Mucosa of rectum (tissue), 2 donors: Measurements from ENCODE around the gene STAT4.

Experiments
- H3K27ac ChIP-seq, 2 donors: one replicate each; pipeline ENCODE4 v1.7.0; 2013; ENCODE audit warnings: inconsistent platforms in 2 of 2, low read depth in 2 of 2, low read length in 2 of 2
- H3K27me3 ChIP-seq, 2 donors: one replicate each; pipeline ENCODE4 v1.7.0; 2013; ENCODE audit warnings: low read length in 2 of 2; ENCODE audit not compliant: control insufficient read depth in 2 of 2, insufficient read depth in 2 of 2
- H3K36me3 ChIP-seq, 2 donors: one replicate each; pipeline ENCODE4 v1.7.0; 2013; ENCODE audit warnings: low read length in 2 of 2; ENCODE audit not compliant: control insufficient read depth in 2 of 2, insufficient read depth in 2 of 2
- H3K4me1 ChIP-seq, 2 donors: one replicate each; pipeline ENCODE4 v1.7.0; 2013; ENCODE audit warnings: low read length in 2 of 2, mild to moderate bottlenecking in 1 of 2; ENCODE audit not compliant: control insufficient read depth in 2 of 2, insufficient read depth in 2 of 2
- H3K4me3 ChIP-seq, 2 donors: one replicate each; pipeline ENCODE4 v1.7.0; 2013; ENCODE audit warnings: low read length in 2 of 2
- H3K9ac ChIP-seq, 2 donors: one replicate each; pipeline ENCODE4 v1.7.0; 2013; ENCODE audit warnings: low read length in 2 of 2, low read depth in 1 of 2, mild to moderate bottlenecking in 1 of 2
- H3K9me3 ChIP-seq, 2 donors: one replicate each; pipeline ENCODE4 v1.7.0; 2013; ENCODE audit warnings: low read length in 2 of 2; ENCODE audit not compliant: control insufficient read depth in 2 of 2
- donor health status: healthy.
- donor health status: Normal muscosa, but diverticular disease.

STAT4 gene

DNA sequence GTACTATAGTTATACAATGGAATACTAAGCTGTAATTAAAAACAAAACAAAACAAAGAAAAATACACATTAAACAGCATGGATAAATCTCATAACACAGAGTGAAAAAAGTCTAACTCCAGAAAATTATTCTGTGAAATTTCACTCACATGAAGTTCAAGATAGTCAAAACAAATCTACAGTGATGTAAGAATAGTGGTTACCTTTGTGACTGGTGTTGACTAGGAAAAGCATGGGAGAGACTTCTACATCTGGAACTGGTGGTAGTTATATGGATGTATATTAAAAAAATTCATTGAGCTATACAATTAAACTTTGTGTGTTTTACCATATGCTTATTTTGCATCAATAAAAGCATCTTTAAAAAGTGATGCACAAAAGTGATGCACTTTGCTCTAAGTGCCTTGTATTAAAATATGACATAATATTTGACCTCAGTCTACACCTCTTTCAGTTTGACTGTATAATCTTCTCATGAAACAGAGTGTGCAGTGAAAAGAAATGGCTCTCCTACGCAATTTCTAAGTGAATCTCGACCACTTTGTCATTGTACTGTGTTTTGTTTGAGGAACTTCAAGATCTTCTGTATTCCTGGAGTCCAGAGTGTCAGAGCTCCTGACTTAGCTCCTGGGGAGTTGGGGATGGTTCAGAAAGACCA lies 28.0 kb downstream of the STAT4 start:
- Histone ChIP-seq H3K4me1 (no peaks in the 10 kb centered on the region), H3K36me3 (no peaks in the 10 kb centered on the region), H3K9me3 (no peaks in the 10 kb centered on the region), H3K9ac (no peak overlapping the region), H3K4me3 (no peak overlapping the region), H3K27me3 (no peaks in the 10 kb centered on the region), H3K27ac (no peak overlapping the region)

DNA sequence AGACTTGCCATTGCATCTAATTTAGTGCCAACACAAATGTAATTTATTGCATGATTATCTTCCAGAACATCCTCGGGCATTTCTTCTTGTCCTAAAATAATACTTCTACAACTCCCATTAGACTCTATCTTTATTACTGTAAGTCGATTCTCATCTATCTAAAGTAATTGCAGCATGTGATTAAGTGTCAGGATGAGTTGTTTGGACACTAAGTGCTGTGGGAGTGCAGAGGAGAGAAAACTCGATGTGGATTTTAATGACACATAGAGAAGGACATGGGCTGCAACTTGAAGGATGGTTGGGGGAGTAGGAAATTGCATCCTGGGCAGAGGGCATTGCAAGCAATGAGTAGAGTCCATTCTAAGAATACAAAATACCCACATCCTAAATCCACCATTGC lies 33.5 kb downstream of the STAT4 start:
- no peak overlapping the region for H3K27ac ChIP-seq
- H3K36me3 ChIP-seq: no peaks in the 10 kb centered on the region
- H3K27me3 ChIP-seq: no peaks in the 10 kb centered on the region
- no peak overlapping the region for H3K4me3 ChIP-seq
- H3K9me3 ChIP-seq: no peaks in the 10 kb centered on the region
- no peaks in the 10 kb centered on the region for H3K4me1 ChIP-seq
- no peak overlapping the region for H3K9ac ChIP-seq

- no peak overlapping the region for H3K9ac ChIP-seq
- no peaks in the 10 kb centered on the region for H3K27me3 ChIP-seq
- H3K9me3 ChIP-seq: no peaks in the 10 kb centered on the region
- no peaks in the 10 kb centered on the region for H3K36me3 ChIP-seq
- H3K4me1 ChIP-seq: no peaks in the 10 kb centered on the region
- H3K4me3 ChIP-seq: no peak overlapping the region
- H3K27ac ChIP-seq: no peak overlapping the region
Measured at GRCh38 chr2:191115804-191116203, 35.0 kb downstream of the STAT4 start.

GRCh38 chr2:191115391-191115790 lies 35.4 kb downstream of the STAT4 start:
- no peaks in the 10 kb centered on the region for H3K9me3 ChIP-seq
- no peak overlapping the region for H3K27ac ChIP-seq
- H3K36me3 ChIP-seq: no peaks in the 10 kb centered on the region
- no peaks in the 10 kb centered on the region for H3K4me1 ChIP-seq
- no peak overlapping the region for H3K4me3 ChIP-seq
- H3K27me3 ChIP-seq: no peaks in the 10 kb centered on the region
- H3K9ac ChIP-seq: no peak overlapping the region

GRCh38 chr2:191114403-191114886 lies 36.3 kb downstream of the STAT4 start:
- Histone ChIP-seq H3K9ac (no peak overlapping the region), H3K36me3 (no peaks in the 10 kb centered on the region), H3K4me3 (no peak overlapping the region), H3K27me3 (no peaks in the 10 kb centered on the region), H3K27ac (peak overlapping the region; percentile 13 to 41), H3K9me3 (no peaks in the 10 kb centered on the region), H3K4me1 (no peaks in the 10 kb centered on the region)

DNA sequence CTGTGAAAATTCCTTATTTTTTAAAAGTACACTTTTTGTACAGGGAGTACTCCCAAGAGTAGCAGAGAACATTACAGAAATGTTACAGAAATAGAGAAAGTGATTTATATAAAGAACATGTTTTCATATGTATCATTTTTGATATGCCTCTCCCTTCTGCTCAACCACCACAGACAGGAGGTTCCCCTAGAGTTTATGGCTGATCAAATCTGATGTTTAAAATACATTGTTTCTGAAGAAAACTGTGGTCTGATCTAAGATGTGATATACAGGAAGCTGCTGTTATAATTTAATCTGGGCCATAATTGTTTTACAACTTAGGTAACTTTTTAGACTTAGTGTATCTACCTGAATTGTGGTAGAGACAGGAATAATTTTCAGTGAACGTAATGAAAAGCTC lies 37.0 kb downstream of the STAT4 start:
- H3K27me3 ChIP-seq: no peaks in the 10 kb centered on the region
- no peak overlapping the region for H3K27ac ChIP-seq
- H3K4me3 ChIP-seq: no peak overlapping the region
- no peaks in the 10 kb centered on the region for H3K9me3 ChIP-seq
- no peak overlapping the region for H3K9ac ChIP-seq
- H3K4me1 ChIP-seq: no peaks in the 10 kb centered on the region
- no peaks in the 10 kb centered on the region for H3K36me3 ChIP-seq

GRCh38 chr2:191112448-191112901 lies 38.3 kb downstream of the STAT4 start:
- Histone ChIP-seq H3K4me1 (no peaks in the 10 kb centered on the region), H3K27me3 (no peaks in the 10 kb centered on the region)

GRCh38 chr2:191109888-191110287 lies 40.9 kb downstream of the STAT4 start:
- Histone ChIP-seq H3K27ac (no peak overlapping the region), H3K4me1 (no peaks in the 10 kb centered on the region), H3K27me3 (no peaks in the 10 kb centered on the region), H3K9ac (no peak overlapping the region), H3K4me3 (no peak overlapping the region), H3K36me3 (no peaks in the 10 kb centered on the region), H3K9me3 (no peaks in the 10 kb centered on the region)

More at GRCh38 chr2:191112448-191112901, 38.3 kb downstream of the STAT4 start:
- Histone ChIP-seq H3K9me3 (no peaks in the 10 kb centered on the region), H3K4me3 (no peak overlapping the region), H3K9ac (no peak overlapping the region), H3K36me3 (no peaks in the 10 kb centered on the region), H3K27ac (no peak overlapping the region)

DNA sequence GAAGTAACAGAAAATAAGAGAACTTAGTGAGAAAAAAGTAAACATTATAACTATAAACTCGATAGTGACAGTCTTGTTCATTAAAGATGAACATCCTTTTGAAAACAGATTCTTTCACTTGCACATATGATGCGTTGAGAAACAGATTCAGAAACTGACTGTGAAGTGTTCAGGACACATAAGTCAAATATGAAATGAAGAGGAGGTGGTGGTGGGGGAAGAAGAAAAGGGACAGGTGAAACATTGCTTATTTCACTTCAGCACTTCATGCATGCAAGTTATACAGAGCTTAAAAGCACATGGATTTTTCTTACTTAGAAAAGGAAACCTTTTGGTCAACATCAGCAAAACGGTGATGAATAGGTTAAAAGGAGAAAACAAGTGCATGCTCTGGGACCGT lies 42.5 kb downstream of the STAT4 start:
- Histone ChIP-seq H3K9ac (no peak overlapping the region), H3K27ac (no peak overlapping the region), H3K9me3 (no peaks in the 10 kb centered on the region), H3K27me3 (no peaks in the 10 kb centered on the region), H3K36me3 (no peaks in the 10 kb centered on the region), H3K4me1 (no peaks in the 10 kb centered on the region), H3K4me3 (no peak overlapping the region)

DNA sequence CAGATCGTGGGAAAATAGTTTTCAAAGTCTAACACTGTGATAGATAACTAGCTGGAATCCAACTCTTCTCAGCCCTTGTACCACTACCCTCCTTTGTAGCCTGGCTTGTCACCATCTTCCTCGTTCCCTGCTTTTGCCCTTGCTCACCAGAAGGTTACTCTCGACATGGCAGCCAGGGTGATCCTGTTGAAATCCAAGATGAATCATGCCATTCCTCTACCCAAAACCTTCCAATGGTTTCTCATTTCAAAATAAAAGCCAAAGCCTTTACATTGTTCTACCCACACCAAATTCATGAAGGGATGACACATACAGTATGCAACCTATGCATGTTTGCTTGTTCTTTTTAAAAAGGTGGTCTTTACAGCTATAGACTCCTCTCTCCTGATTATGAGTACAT lies 45.7 kb downstream of the STAT4 start:
- Histone ChIP-seq H3K36me3 (no peaks in the 10 kb centered on the region), H3K4me1 (no peaks in the 10 kb centered on the region), H3K9ac (no peak overlapping the region), H3K27ac (no peak overlapping the region), H3K27me3 (no peaks in the 10 kb centered on the region), H3K4me3 (no peak overlapping the region), H3K9me3 (no peaks in the 10 kb centered on the region)
